Measurements from ENCODE around the gene DCLK2.

The DCLK2 gene

DNA sequence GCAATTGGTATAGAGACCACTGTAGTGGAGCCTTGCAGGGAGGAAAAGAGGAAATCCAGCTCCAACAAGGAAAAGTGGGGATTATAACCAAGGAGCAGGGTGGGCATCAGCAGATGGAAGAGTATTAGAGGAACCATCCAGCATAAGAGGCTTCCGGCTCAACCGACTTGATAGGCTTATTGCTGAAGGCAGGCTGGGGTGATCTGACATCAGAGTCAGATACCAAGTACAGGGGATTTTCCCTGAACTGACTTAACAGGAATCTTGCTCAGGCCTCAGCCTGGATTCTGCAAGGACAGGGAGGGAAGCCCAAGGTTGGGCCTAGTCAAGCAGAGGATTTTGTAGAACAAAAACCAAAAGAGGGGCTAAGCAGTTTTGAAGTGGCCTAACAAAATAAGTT, 129.6 kb downstream of the DCLK2 start:
- no peak for DNase-seq (ENCODE audit: low read depth in 2 of 2)

DNA sequence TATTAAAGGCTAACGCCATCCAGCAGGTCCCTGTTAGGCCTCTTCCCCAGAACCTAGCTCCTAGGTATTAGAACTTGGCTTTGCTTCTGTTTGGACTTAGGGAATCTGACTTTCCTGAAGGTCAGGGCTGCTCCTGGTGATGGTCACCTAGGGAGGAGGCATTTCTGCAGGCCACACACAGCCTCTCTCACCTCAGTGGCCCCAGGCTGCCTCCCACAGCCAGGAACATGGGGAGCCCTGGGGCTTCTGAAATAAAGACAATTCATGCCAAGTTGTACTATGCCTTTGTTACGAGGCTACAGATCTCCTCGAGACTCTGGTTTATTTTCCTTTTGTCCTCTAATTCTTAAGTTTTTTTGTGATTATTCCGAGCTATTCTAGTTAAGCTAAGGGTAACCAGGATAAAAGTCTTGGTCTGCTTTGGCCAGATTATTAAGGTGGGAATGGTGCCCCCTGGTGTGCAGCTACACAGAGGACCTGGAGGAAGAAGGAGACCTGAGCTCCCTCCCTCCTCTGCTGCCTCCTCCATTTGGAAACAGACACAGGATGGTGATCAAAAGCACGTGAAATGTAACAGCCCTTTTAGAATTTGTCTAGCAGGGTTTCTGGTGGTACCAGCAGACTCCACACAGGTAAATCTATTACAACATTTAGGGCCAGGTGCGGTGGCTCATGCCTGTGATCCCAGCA, 131.0 kb downstream of the DCLK2 start:
- peak in 1 of 2 donors; percentile 4 for DNase-seq (ENCODE audit: low read depth in 2 of 2)

DNA sequence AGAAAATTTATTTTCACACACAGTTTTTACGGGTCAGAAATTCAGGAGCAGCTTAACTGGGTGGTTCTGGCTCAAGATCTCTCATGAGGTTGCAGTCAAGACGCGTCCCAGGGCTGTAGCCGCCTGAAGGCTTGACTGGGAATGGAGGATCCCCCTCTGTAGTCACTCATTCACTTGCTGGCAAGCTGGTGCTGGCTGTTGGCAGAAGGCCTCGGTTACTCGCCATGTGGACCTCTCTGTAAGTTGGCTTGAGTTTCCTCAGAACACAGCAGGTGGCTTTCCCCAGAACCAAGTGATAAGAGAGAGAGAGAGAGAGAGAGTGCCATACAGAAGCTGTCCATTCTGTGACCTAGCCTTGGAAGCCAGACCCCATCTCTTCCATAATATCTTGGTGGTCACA, 132.8 kb downstream of the DCLK2 start:
- DNase-seq (ENCODE audit: low read depth in 2 of 2), result no peak

DNA sequence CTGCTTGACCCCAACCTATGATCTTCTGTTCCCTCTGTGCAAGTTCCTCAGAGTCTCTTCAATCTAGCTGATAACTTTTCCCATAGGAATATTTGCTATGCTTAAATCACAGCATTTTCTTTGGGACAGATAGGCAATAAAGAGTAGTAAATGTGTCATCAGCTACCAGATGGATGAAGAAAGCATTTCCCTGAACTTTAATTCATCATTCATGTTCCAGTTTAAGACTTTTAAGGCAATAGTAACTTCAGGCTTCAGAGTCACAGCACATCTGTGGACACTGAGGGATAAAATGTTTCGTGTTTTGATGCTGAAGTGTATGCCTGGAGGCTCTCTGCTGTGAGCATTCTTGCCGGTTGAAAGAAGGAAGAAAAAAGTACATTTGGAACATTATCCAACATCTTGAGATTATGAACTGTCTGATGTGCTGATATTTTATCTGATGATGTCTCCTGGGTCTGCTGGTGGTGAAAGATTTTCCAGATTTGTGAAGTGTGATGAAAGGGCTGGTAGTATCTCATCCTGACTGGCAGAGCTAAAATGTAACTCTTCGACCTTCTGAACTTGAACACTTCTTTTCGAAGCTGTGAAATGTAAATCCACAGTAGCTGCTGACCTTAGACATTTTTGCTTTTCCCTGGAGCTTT, 133.7 kb downstream of the DCLK2 start:
- DNase-seq (ENCODE audit: low read depth in 2 of 2), result no peak

DNA sequence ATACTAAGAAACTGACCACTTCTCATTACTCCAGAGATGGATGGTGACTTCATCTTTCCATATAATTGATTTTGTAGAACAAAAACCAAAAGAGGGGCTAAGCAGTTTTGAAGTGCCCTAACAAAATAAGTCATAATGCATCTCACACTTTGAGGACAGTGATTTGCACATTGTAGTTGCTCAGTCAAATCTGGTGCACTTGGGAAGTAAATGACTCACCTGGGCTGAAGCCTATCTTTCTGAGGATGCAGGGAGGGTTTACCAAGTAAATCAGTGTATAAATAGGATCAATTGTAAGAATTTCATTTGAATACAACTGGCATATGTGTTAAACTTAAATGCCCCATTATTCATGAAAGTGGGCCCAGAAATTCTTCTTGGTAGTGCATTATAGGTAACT, 134.2 kb downstream of the DCLK2 start:
- no peak for DNase-seq (ENCODE audit: low read depth in 2 of 2)

DNA sequence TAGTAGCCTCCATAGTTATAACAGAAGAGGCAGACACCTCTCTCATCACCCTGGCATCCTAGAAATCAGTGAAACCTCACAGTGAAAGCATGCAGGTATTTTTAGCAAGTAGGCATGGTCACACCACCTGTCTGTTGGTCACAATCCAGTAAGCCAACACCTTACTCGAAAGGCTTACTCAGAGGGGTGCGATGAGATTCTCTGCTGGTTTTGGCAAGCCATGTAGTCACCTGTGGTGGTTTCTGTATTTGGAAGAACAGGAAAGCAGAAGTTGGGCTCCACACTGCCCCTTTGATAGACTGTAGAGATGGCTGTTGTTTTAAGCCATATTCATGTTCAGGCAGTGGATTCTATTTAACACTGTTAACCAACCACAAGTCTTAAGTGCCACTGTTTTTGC, 134.7 kb downstream of the DCLK2 start:
- no peak for DNase-seq (ENCODE audit: low read depth in 2 of 2)

DNA sequence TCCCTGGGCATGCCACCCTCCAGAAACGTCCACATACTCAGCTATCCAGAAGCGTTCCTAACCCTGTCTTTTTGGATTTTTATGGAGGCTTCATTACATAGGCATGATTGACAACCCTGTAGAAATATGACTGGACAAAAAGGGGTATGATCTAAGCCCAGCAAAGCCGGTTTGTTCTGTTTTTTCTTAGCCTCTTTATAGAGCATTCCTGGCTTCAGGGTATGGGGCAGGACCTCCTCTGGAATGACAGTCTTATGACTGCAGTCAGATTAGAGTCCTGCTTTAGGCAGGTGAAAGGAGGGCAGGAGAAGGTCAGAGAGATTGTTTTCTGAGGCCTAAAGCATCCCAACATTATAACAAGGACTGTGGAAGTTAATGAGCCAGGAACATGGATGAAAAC, 137.4 kb downstream of the DCLK2 start:
- no peak for DNase-seq (ENCODE audit: low read depth in 2 of 2)

GRCh38 chr4:150216726-150217125, 138.5 kb downstream of the DCLK2 start:
- no peak for DNase-seq (ENCODE audit: low read depth in 2 of 2)

DNA sequence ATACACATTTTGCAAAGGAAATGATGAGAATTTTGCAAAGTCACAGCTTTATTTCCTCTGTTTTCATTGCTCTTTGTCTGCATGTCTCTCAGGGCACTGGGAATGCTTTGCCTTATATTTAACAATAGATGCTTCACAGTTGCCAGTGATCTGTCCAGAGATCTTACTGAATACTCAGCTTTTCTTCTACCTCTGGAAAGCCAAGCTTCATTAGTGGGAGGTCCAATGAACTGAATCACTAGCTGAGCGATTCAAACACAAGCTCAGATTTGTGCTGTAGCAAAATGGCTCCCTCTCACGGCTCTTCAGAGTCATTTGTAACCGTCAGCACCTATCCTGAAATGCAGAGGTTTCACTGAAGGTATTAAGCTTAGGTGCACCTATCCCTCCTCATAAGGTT, 138.9 kb downstream of the DCLK2 start:
- DNase-seq (ENCODE audit: low read depth in 2 of 2), result no peak

DNA sequence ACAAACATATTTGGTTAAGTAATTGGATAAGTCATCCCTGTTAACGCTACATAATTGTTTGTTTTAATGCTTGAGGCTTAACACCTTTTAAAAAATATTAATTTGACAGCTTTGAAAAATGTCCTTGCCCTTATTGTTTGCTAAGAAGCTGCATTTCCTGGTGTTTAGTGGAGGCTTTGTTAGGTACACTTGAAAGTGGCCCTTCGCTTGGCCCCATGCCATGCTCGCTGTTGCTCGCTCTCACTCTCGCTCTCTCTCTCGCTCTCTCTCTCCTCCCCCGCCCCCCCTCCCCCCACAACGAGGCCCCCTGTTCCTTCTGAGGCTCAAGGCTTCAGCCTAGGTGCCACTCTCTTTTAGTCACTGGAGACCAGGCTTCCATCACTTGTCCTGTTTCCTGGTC, 139.6 kb downstream of the DCLK2 start:
- no peak for DNase-seq (ENCODE audit: low read depth in 2 of 2)

GRCh38 chr4:150218447-150218846, 140.2 kb downstream of the DCLK2 start:
- DNase-seq (ENCODE audit: low read depth in 2 of 2), result no peak

GRCh38 chr4:150219841-150220240, 141.6 kb downstream of the DCLK2 start:
- DNase-seq (ENCODE audit: low read depth in 2 of 2), result no peak

DNA sequence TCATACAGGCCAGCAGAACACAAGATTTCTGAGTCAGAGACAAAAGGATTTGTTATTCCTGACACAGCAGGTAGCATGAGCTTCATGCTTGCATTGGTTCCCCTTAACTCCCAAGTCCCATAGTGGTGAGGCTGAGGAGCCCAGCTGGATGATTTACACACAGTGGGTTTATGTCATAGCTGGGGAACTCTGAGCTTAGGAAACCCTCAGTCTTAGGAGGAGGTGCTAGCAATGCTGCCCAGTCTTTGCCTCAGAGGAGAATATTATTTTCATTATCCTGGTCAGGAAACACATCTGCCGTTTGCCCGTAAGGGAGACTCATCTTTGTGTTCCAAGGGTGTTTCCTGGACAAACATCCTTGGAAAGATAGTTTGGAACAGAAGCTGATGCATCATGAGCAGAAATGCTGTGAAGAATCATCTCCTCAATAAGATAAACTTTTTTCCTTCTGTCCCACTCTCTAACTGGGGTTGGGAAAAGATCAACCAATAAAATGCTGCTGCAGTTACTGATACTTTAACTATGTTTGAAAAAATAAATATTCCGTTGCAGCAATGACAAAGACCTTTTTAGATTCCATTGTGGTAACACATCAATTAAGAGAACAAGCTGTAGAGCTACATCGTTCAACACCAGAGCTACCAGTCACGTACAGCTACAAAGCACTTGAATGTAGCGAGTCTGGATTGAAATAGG, 146.8 kb downstream of the DCLK2 start:
- no peak for DNase-seq (ENCODE audit: low read depth in 2 of 2)

- no peak for DNase-seq (ENCODE audit: low read depth in 2 of 2)
These were observed 151.3 kb downstream of the DCLK2 start for GRCh38 chr4:150229520-150229919.

- DNase-seq (ENCODE audit: low read depth in 2 of 2), result no peak
These were observed 152.3 kb downstream of the DCLK2 start for GRCh38 chr4:150230561-150230960.

- DNase-seq (ENCODE audit: low read depth in 2 of 2), result no peak
These were observed 153.0 kb downstream of the DCLK2 start for GRCh38 chr4:150231107-150231770.

- DNase-seq (ENCODE audit: low read depth in 2 of 2), result no peak
These were observed 153.8 kb downstream of the DCLK2 start for GRCh38 chr4:150232029-150232428.

DNA sequence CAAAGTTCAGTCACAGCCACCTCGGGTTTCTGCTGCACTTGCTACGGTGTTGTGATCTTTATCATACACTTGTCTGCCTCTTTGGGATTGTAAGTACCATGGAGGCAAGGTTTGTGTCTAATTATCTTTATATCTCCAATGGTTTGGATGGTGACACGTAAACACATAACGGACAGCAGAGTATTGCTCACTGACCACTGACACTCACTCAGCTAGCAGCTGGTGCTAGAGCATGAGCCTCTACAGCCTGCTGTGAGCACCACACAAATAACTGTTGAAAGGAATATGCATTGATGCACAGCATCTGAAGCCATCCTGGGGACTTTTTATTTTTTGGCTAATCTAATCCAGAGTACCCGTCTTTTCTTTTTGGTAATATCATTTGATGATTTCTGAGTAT, 156.0 kb downstream of the DCLK2 start:
- DNase-seq (ENCODE audit: low read depth in 2 of 2), result no peak

GRCh38 chr4:150235317-150235716, 157.1 kb downstream of the DCLK2 start:
- DNase-seq (ENCODE audit: low read depth in 2 of 2), result no peak

GRCh38 chr4:150235808-150236271, 157.6 kb downstream of the DCLK2 start:
- no peak for DNase-seq (ENCODE audit: low read depth in 2 of 2)

GRCh38 chr4:150236626-150237025, 158.4 kb downstream of the DCLK2 start:
- DNase-seq (ENCODE audit: low read depth in 2 of 2), result no peak

DNA sequence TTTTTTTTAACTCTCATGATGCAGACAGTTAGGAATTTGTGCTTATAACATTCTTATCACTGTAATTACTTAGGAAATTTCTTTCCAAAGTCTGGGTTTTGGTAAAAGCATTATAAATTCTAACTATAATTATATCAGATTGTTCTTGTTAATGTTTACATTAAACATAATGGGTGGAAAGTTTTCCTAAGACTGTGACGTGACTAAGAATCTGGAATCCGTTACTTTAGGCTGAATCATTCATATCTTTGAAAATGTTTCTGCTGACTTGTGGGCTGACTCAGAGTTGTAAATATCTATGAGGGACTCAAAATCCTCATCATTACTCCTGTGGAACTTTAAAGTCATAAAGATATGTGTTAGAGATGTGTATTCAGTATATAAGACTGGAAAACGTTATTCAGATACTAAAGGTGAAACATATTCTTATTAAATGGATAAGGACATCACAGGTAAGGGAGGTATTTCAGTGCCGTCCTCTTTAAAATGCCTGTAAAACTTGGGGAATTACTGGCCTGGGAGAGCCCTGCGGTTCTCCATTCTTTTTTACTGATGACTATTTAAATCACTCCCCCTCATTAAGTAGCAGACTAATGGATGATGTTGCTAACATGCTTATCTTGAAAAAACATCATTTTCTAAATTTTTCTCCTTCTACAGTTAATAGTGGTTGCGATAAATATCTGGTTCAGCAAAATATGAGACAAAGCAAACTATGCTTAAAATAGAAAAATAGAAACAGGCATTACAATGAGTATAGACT, 159.0 kb downstream of the DCLK2 start:
- no peak for DNase-seq (ENCODE audit: low read depth in 2 of 2)

Measured in activated CD4-positive, alpha-beta T cell treated with anti-CD3 and anti-CD28 coated beads for 24 hours (primary cell).